ENCODE measurements around the gene TPCN2.

Gene TPCN2

DNA sequence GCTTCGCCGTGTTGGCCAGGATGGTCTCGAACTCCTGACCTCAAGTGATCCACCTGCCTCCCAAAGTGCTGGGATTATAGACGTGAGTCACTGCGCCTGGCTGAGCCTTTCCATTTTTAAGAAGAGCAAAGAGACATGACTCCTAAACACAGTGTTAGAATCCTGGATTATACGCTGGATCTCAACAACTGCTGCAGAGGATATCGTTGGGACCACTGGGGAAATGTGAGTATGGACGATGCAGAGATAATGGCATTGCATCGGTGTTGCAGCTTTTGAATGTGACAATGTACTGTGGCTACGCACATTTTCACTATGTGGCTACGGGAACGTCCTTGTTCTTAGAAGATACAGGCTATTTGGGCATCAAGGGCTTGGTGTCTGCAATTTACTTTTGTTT, 41.9 kb upstream of the TPCN2 start:
- no peak for FAIRE-seq
- no peak for TF ChIP-seq CTCF (IDR thresholded peaks at IDR 0.05; ENCODE audit: insufficient read depth, missing control alignments)
- no peak for DNase-seq (ENCODE audit: insufficient read length, low spot score)

GRCh38 chr11:69007975-69008381, 40.8 kb upstream of the TPCN2 start:
- no peak for FAIRE-seq
- TF ChIP-seq CTCF (IDR thresholded peaks at IDR 0.05; ENCODE audit: insufficient read depth, missing control alignments) = no peak
- no peak for DNase-seq (ENCODE audit: insufficient read length, low spot score)

- TF ChIP-seq CTCF (IDR thresholded peaks at IDR 0.05; ENCODE audit: insufficient read depth, missing control alignments) = no peak
- no peak for DNase-seq (ENCODE audit: insufficient read length, low spot score)
- FAIRE-seq = no peak
Observed at GRCh38 chr11:69008737-69009440, 39.8 kb upstream of the TPCN2 start.

GRCh38 chr11:69009441-69010211, 39.1 kb upstream of the TPCN2 start:
- no peak for TF ChIP-seq CTCF (IDR thresholded peaks at IDR 0.05; ENCODE audit: insufficient read depth, missing control alignments)

GRCh38 chr11:69010361-69010891, 38.3 kb upstream of the TPCN2 start:
- DNase-seq (ENCODE audit: insufficient read length, low spot score) = no peak
- FAIRE-seq = no peak
- TF ChIP-seq CTCF (IDR thresholded peaks at IDR 0.05; ENCODE audit: insufficient read depth, missing control alignments) = no peak

More at GRCh38 chr11:69009441-69010211, 39.1 kb upstream of the TPCN2 start:
- no peak for FAIRE-seq
- DNase-seq (ENCODE audit: insufficient read length, low spot score) = no peak

- TF ChIP-seq CTCF (IDR thresholded peaks at IDR 0.05; ENCODE audit: insufficient read depth, missing control alignments) = no peak
- FAIRE-seq = no peak
- no peak for DNase-seq (ENCODE audit: insufficient read length, low spot score)
Observed at GRCh38 chr11:69010964-69011623, 37.6 kb upstream of the TPCN2 start.
